Tibial nerve (tissue), 3 donors: ENCODE measurements around the gene MBLAC1.

ENCODE experiments used
- CTCF ChIP-seq, 5 experiments: fragments of 200-600 bp in 3 of 5; fragments of 450-650 bp in 2 of 5; sonication (generic) in 3 of 5; IDR thresholded peaks; one replicate each; pipeline ENCODE4 v1.5.1; 2016 to 2019; ENCODE audit warnings: antibody characterized with exemption in 5 of 5, mild to moderate bottlenecking in 3 of 5, moderate library complexity in 2 of 5
- POLR2A ChIP-seq, 2 donors: fragments of 450-650 bp; IDR thresholded peaks; one replicate each; pipeline ENCODE4 v1.6.1; 2017; ENCODE audit warnings: antibody characterized with exemption in 2 of 2, mild to moderate bottlenecking in 2 of 2, moderate library complexity in 2 of 2

- TF ChIP-seq CTCF (IDR thresholded peaks at IDR 0.05): no peak
- TF ChIP-seq POLR2A (IDR thresholded peaks at IDR 0.05): no peak
These were observed 44.4 kb downstream of the MBLAC1 start for GRCh38 chr7:100171087-100171681.
